Psoas muscle (tissue), 8 donors: Measurements from ENCODE around the gene AP1G2. TPM values are rescaled to one million over a fixed set of nuclear protein-coding genes. Genes with fewer than 3 reads are reported as not detected.

Source experiments
- ATAC-seq, 4 donors: fragments of 200-7000 bp; cut with Tn5 transposase; one replicate each; pipeline ENCODE4 v1.9.1; 2020; ENCODE audit warnings: moderate library complexity in 3 of 4, mild to moderate bottlenecking in 2 of 4
- DNase-seq, 2 donors: peaks; one replicate each; pipeline ENCODE4 v3.0.0-alpha.2; 2020
- H3K27ac ChIP-seq: fragments of 200-600 bp; one replicate; pipeline ENCODE4 v1.8.0; 2022
- H3K27me3 ChIP-seq, 3 donors: fragments of 200-600 bp in 1 of 3; one replicate each; pipeline versions ENCODE4 v1.6.1 to v1.8.0; 2013 to 2022; ENCODE audit warnings: low read length in 2 of 3, mild to moderate bottlenecking in 2 of 3, moderate library complexity in 1 of 3; ENCODE audit not compliant: insufficient read depth in 3 of 3
- H3K36me3 ChIP-seq, 2 donors: fragments of 200-600 bp in 1 of 2; one replicate each; pipeline versions ENCODE4 v1.6.1 to v1.8.0; 2013 to 2022; ENCODE audit warnings: low read depth in 1 of 2, mild to moderate bottlenecking in 1 of 2, moderate library complexity in 1 of 2; ENCODE audit not compliant: insufficient read depth in 1 of 2
- H3K4me1 ChIP-seq: fragments of 200-600 bp; one replicate; pipeline ENCODE4 v1.8.0; 2022
- H3K4me3 ChIP-seq: fragments of 200-600 bp; one replicate; pipeline ENCODE4 v1.8.0; 2022; ENCODE audit warnings: mild to moderate bottlenecking
- H3K9me3 ChIP-seq: fragments of 200-600 bp; one replicate; pipeline ENCODE4 v1.8.0; 2022
- WGBS, 3 donors: extraction: QIAGEN DNeasy Blood & Tissue Kit; methylation state at CpG; one replicate each; pipeline versions ENCODE4 v1.1.6 to v1.1.7; 2013; 5-methylcytosine and 5-hydroxymethylcytosine counted together
- intact Hi-C, 2 donors: fragments of 100-400 bp; cut with DNase I; formaldehyde crosslinking; loops; one replicate each; pipeline versions ENCODE4 v1.11.0 to v1.14.2; 2022
- polyA plus RNA-seq, 3 donors: library from polyadenylated mRNA; stranded (reverse); fragments of 200-250 nt; gene quantifications; one replicate each; pipeline ENCODE4 v1.2.3, GENCODE V29; 2013
- total RNA-seq, 4 donors: library from RNA; stranded (reverse); fragmentation: NEBNext Ultra II Directional in 2 of 4; extraction: Animal tissue kit (Norgen Biotek cat#: 25700) in 2 of 4; gene quantifications; one replicate each; pipeline versions ENCODE4 v1.2.1 to v1.2.4, GENCODE V29; 2021 to 2023
- TF ChIP-seq, protein P1 (sequence below): fragments of 200-600 bp; IDR thresholded peaks from one replicate; pipeline ENCODE4 v1.8.0; 2022; ENCODE audit warnings: antibody characterized with exemption
- donor health status: healthy with polysubstance abuse.
- donor health status: DM: no; HTN: no; CAD: no; lungs with moderate emphysema.
- donor health status: Bipolar disorder and iron deficiency.
- donor health status: healthy.
- donor health status: DM: yes; HTN: yes; CAD: no.
- donor health status: DM: no; HTN: no; CAD: no.
- donor health status: DM: no; HTN: no; CAD: no.
- donor health status: DM: yes; HTN: yes; CAD: no.

Gene AP1G2
- total and polyA plus RNA-seq, 7 donors, result 3.3 to 11.0 (median 5.3) TPM

GRCh38 chr14:23555533-23555881, 12.1 kb downstream of the AP1G2 start:
- intact Hi-C loops, result loop anchor here in 1 of 2 donors (10.0 kb wide), 1 partner anchor 231 kb away; the partner anchor contains the start of gene PABPN1
- H3K4me1 ChIP-seq, result peaks cover 25% of the 10 kb centered on the region
- no peak for DNase-seq
- no peaks in the 10 kb centered on the region for H3K9me3 ChIP-seq
- peak in 2 of 4 donors; percentile 1 to 13 for ATAC-seq
- peak overlapping the region; percentile 99 for H3K4me3 ChIP-seq
- peaks cover 0 to 25% of the 10 kb centered on the region in 2 donors for H3K36me3 ChIP-seq
- TF ChIP-seq, protein P1, sequence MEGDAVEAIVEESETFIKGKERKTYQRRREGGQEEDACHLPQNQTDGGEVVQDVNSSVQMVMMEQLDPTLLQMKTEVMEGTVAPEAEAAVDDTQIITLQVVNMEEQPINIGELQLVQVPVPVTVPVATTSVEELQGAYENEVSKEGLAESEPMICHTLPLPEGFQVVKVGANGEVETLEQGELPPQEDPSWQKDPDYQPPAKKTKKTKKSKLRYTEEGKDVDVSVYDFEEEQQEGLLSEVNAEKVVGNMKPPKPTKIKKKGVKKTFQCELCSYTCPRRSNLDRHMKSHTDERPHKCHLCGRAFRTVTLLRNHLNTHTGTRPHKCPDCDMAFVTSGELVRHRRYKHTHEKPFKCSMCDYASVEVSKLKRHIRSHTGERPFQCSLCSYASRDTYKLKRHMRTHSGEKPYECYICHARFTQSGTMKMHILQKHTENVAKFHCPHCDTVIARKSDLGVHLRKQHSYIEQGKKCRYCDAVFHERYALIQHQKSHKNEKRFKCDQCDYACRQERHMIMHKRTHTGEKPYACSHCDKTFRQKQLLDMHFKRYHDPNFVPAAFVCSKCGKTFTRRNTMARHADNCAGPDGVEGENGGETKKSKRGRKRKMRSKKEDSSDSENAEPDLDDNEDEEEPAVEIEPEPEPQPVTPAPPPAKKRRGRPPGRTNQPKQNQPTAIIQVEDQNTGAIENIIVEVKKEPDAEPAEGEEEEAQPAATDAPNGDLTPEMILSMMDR, result no peak
- peak overlapping the region; percentile 99 for H3K27ac ChIP-seq
- H3K27me3 ChIP-seq, result no peaks in the 10 kb centered on the region
- 1 to 3% (median 2%) methylated on average over 14 of the region's 14 CpGs for WGBS, 3 donors

- H3K27ac ChIP-seq, result peak within 1 kb of the TSS; percentile 56
- 1% methylated on average over 38 to 48 of the region's 49 CpGs for WGBS, 3 donors
- intact Hi-C loops, result loop anchor here in 1 of 2 donors (10.0 kb wide), 1 partner anchor 227 kb away; the partner anchor contains the start of gene PABPN1
These were observed 16.1 kb downstream of the AP1G2 start, which contains the start of gene ZFHX2 for GRCh38 chr14:23551266-23552028. TSS of gene ZFHX2 (minus strand) at chr14:23551765. CDS start at chr14:23535325, 16,440 bp downstream.

GRCh38 chr14:23550812-23551265, 16.8 kb downstream of the AP1G2 start:
- Histone ChIP-seq H3K9me3 (no peaks in the 10 kb centered on the region), H3K36me3 (no peaks in the 10 kb centered on the region), H3K27ac (no peak overlapping the region), H3K27me3 (peaks cover 0 to 5% (median 0%) of the 10 kb centered on the region in 3 donors), H3K4me1 (peaks cover 11% of the 10 kb centered on the region), H3K4me3 (peak overlapping the region; percentile 85)
- ATAC-seq, result peak; percentile 9 to 39 (median 18)
- peak in 1 of 2 donors; percentile 34 for DNase-seq
- intact Hi-C loops, result loop anchor here in 1 of 2 donors (10.0 kb wide), 1 partner anchor 226 kb away; the partner anchor contains the start of gene PABPN1
- TF ChIP-seq, protein P1, result no peak
- WGBS, 3 donors, result 0 to 3% (median 2%) methylated on average over 33 to 37 of the region's 37 CpGs

More at GRCh38 chr14:23551266-23552028, 16.1 kb downstream of the AP1G2 start, which contains the start of gene ZFHX2:
- TF ChIP-seq, protein P1, result no peak
- peak; percentile 63 to 78 (median 70) for ATAC-seq
- Histone ChIP-seq H3K27me3 (peaks cover 0 to 5% (median 0%) of the 10 kb centered on the region in 3 donors), H3K4me3 (peak within 1 kb of the TSS; percentile 85), H3K4me1 (peaks cover 11% of the 10 kb centered on the region), H3K9me3 (no peaks in the 10 kb centered on the region), H3K36me3 (no peaks in the 10 kb centered on the region)
- DNase-seq, result peak; percentile 82 to 84

DNA sequence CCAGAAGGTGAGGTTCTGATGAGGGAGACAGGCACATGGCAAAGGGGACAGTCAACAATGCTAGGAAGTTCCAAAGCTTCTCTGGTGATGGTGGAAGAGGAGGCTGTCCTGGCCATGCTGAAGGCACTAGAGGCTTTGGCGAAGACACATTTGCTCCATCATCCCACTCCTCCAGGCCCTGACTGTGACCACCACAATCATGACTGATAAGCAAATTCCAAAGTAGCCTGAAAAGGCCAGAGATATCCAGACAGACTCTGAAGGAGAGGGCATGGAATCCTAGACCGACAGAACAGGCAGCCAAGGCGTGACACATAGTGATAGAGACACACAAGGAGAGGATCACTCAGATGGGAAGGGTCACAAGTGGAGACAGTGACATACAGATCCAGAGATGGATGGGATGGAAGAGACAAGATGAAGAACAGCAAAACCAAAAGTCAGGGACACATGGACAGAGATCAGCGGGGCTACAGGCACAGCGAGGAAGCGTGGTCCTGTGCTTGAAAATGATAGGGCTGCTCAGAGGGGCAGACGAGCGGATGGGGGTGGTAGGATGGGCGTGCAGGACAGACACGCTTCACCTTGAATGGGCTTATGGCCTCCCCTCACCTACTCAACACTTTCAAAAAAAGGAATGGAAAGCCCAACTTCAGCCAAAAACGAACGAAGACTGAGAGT, 17.3 kb downstream of the AP1G2 start:
- 42 to 55% (median 47%) methylated on average over 12 of the region's 12 CpGs for WGBS, 3 donors
- no peaks in the 10 kb centered on the region for H3K36me3 ChIP-seq
- DNase-seq, result no peak
- peak in 1 of 4 donors; percentile 5 for ATAC-seq
- peaks cover 8% of the 10 kb centered on the region for H3K4me1 ChIP-seq
- peaks cover 0 to 5% (median 0%) of the 10 kb centered on the region in 3 donors for H3K27me3 ChIP-seq
- no peak overlapping the region for H3K27ac ChIP-seq
- no peaks in the 10 kb centered on the region for H3K9me3 ChIP-seq
- TF ChIP-seq, protein P1, result no peak
- intact Hi-C loops, result loop anchor here in 1 of 2 donors (10.0 kb wide), 1 partner anchor 225 kb away; the partner anchor contains the start of gene PABPN1
- H3K4me3 ChIP-seq, result peak overlapping the region; percentile 85
